HUES48 (cell line): ENCODE data around the gene STK25.

Experiments
- H3K27ac ChIP-seq: one replicate; pipeline ENCODE4 v1.7.0; 2013; ENCODE audit warnings: low read depth, low read length, inconsistent platforms
- H3K27me3 ChIP-seq: 2 replicates; pipeline ENCODE4 v1.6.1; 2013; ENCODE audit warnings: mild to moderate bottlenecking, low read length; ENCODE audit not compliant: control insufficient read depth, insufficient read depth
- H3K36me3 ChIP-seq: 2 replicates; pipeline ENCODE4 v1.6.1; 2013; ENCODE audit warnings: low read length; ENCODE audit not compliant: control insufficient read depth, insufficient read depth
- H3K4me1 ChIP-seq: 2 replicates; pipeline ENCODE4 v1.6.1; 2013; ENCODE audit warnings: mild to moderate bottlenecking, low read length; ENCODE audit not compliant: control insufficient read depth, insufficient read depth
- H3K4me3 ChIP-seq: 2 replicates; pipeline ENCODE4 v1.5.1; 2013; ENCODE audit warnings: mild to moderate bottlenecking, low read depth, low read length
- H3K9ac ChIP-seq: 2 replicates; pipeline ENCODE4 v1.6.1; 2013; ENCODE audit warnings: mild to moderate bottlenecking, low read depth, low read length, moderate library complexity
- H3K9me3 ChIP-seq: 2 replicates; pipeline ENCODE4 v1.6.1; 2013; ENCODE audit warnings: low read length; ENCODE audit not compliant: control insufficient read depth, insufficient read depth

STK25 gene

GRCh38 chr2:241469746-241470145, 38.6 kb downstream of the STK25 start:
- Histone ChIP-seq H3K4me1 (no peaks in the 10 kb centered on the region), H3K36me3 (no peaks in the 10 kb centered on the region), H3K9ac (no peak overlapping the region), H3K4me3 (no peak overlapping the region), H3K9me3 (no peaks in the 10 kb centered on the region), H3K27me3 (no peaks in the 10 kb centered on the region), H3K27ac (no peak overlapping the region)

GRCh38 chr2:241468476-241468781, 40.0 kb downstream of the STK25 start:
- no peak overlapping the region for H3K4me3 ChIP-seq
- H3K9me3 ChIP-seq: no peaks in the 10 kb centered on the region
- no peak overlapping the region for H3K9ac ChIP-seq
- no peaks in the 10 kb centered on the region for H3K27me3 ChIP-seq
- H3K4me1 ChIP-seq: no peaks in the 10 kb centered on the region
- no peak overlapping the region for H3K27ac ChIP-seq
- no peaks in the 10 kb centered on the region for H3K36me3 ChIP-seq

- H3K27me3 ChIP-seq: no peaks in the 10 kb centered on the region
- no peak overlapping the region for H3K9ac ChIP-seq
- no peaks in the 10 kb centered on the region for H3K36me3 ChIP-seq
- no peak overlapping the region for H3K4me3 ChIP-seq
- H3K27ac ChIP-seq: no peak overlapping the region
- H3K4me1 ChIP-seq: no peaks in the 10 kb centered on the region
- H3K9me3 ChIP-seq: no peaks in the 10 kb centered on the region
These were observed 40.5 kb downstream of the STK25 start for GRCh38 chr2:241467777-241468475.

GRCh38 chr2:241466230-241466629, 42.2 kb downstream of the STK25 start:
- no peaks in the 10 kb centered on the region for H3K9me3 ChIP-seq
- no peaks in the 10 kb centered on the region for H3K36me3 ChIP-seq
- H3K27me3 ChIP-seq: no peaks in the 10 kb centered on the region
- H3K9ac ChIP-seq: no peak overlapping the region
- H3K27ac ChIP-seq: no peak overlapping the region
- H3K4me3 ChIP-seq: no peak overlapping the region
- no peaks in the 10 kb centered on the region for H3K4me1 ChIP-seq

GRCh38 chr2:241465543-241465942, 42.8 kb downstream of the STK25 start:
- Histone ChIP-seq H3K27ac (no peak overlapping the region), H3K27me3 (no peaks in the 10 kb centered on the region), H3K36me3 (no peaks in the 10 kb centered on the region), H3K4me1 (no peaks in the 10 kb centered on the region), H3K9me3 (no peaks in the 10 kb centered on the region), H3K9ac (no peak overlapping the region), H3K4me3 (no peak overlapping the region)

- Histone ChIP-seq H3K4me1 (no peaks in the 10 kb centered on the region), H3K36me3 (no peaks in the 10 kb centered on the region), H3K27me3 (no peaks in the 10 kb centered on the region), H3K27ac (no peak overlapping the region), H3K9ac (no peak overlapping the region; the same call in 1 of the 2 replicates), H3K9me3 (no peaks in the 10 kb centered on the region), H3K4me3 (no peak overlapping the region)
These were observed 44.9 kb downstream of the STK25 start for GRCh38 chr2:241463276-241464135.

GRCh38 chr2:241461693-241462677, 46.4 kb downstream of the STK25 start:
- no peaks in the 10 kb centered on the region for H3K4me1 ChIP-seq
- H3K27me3 ChIP-seq: no peaks in the 10 kb centered on the region
- H3K9ac ChIP-seq: no peak overlapping the region
- no peaks in the 10 kb centered on the region for H3K9me3 ChIP-seq
- H3K36me3 ChIP-seq: no peaks in the 10 kb centered on the region
- no peak overlapping the region for H3K27ac ChIP-seq
- H3K4me3 ChIP-seq: no peak overlapping the region

- Histone ChIP-seq H3K9ac (no peak overlapping the region), H3K4me1 (no peaks in the 10 kb centered on the region), H3K9me3 (no peaks in the 10 kb centered on the region), H3K36me3 (no peaks in the 10 kb centered on the region), H3K4me3 (no peak overlapping the region), H3K27me3 (no peaks in the 10 kb centered on the region), H3K27ac (no peak overlapping the region)
These were observed 47.8 kb downstream of the STK25 start for GRCh38 chr2:241460631-241461030.

GRCh38 chr2:241459520-241459919, 48.9 kb downstream of the STK25 start:
- Histone ChIP-seq H3K4me1 (no peaks in the 10 kb centered on the region), H3K9me3 (no peaks in the 10 kb centered on the region), H3K27me3 (no peaks in the 10 kb centered on the region), H3K36me3 (no peaks in the 10 kb centered on the region), H3K4me3 (no peak overlapping the region), H3K9ac (no peak overlapping the region), H3K27ac (no peak overlapping the region)

GRCh38 chr2:241458687-241459086, 49.7 kb downstream of the STK25 start:
- H3K9ac ChIP-seq: no peak overlapping the region
- no peaks in the 10 kb centered on the region for H3K9me3 ChIP-seq
- H3K4me1 ChIP-seq: no peaks in the 10 kb centered on the region
- H3K4me3 ChIP-seq: no peak overlapping the region
- H3K27ac ChIP-seq: no peak overlapping the region
- no peaks in the 10 kb centered on the region for H3K27me3 ChIP-seq
- no peaks in the 10 kb centered on the region for H3K36me3 ChIP-seq
